Caco-2 (cell line): ENCODE data around the gene ANKRD16. TPM values are rescaled to one million over a fixed set of nuclear protein-coding genes. Genes with fewer than 3 reads are reported as not detected.

Source experiments
- BruUV-seq: library from RNA; stranded (reverse); fragments of 400-500 nt; replicated peaks from 2 replicates; lab custom pipeline; 2021; lab: Mats Ljungman, UMichigan
- CTCF ChIA-PET: fragments of 300-600 bp; sonication (Branson Sonifier 250); formaldehyde crosslinking; loops from one replicate; lab custom pipeline; 2022; ENCODE audit warnings: antibody characterized with exemption; lab: Charles Lee
- POLR2A ChIA-PET: fragments of 300-600 bp; sonication (Branson Sonifier 250); formaldehyde crosslinking; loops from one replicate; lab custom pipeline; 2022; ENCODE audit warnings: antibody characterized with exemption; lab: Charles Lee
- DNase-seq, 2 experiments: peaks; one replicate each; pipeline versions ENCODE4 v3.0.0 to v3.0.0-alpha.2; 2020 to 2022
- H3K27me3 ChIP-seq: replicated peaks from 2 replicates; pipeline ENCODE4 v1.6.0; 2011; ENCODE audit warnings: low read length; ENCODE audit not compliant: control insufficient read depth, insufficient read depth
- H3K36me3 ChIP-seq: 2 replicates; pipeline ENCODE4 v1.5.1; 2011; ENCODE audit warnings: low read length; ENCODE audit not compliant: control insufficient read depth, insufficient read depth
- H3K4me1 ChIP-seq: fragments of 250-450 bp; sonication (Bioruptor Pico); 2 replicates; pipeline ENCODE4 v1.5.1; 2020; ENCODE audit warnings: mild to moderate bottlenecking
- H3K4me3 ChIP-seq: 2 replicates; pipeline ENCODE4 v1.5.1; 2011; ENCODE audit warnings: low read depth, mild to moderate bottlenecking, control low read depth, low read length
- H3K9me3 ChIP-seq: fragments of 250-450 bp; sonication (Bioruptor Pico); 2 replicates; pipeline ENCODE4 v1.5.1; 2020; ENCODE audit warnings: mild to moderate bottlenecking, moderate library complexity
- H3K27ac Mint-ChIP-seq: one replicate; pipeline ENCODE4 v1.8.0; 2022; ENCODE audit warnings: mixed read lengths; ENCODE audit not compliant: unreplicated experiment
- H3K27me3 Mint-ChIP-seq: one replicate; pipeline ENCODE4 v1.8.0; 2022; ENCODE audit warnings: mixed read lengths; ENCODE audit not compliant: insufficient read depth, unreplicated experiment
- H3K36me3 Mint-ChIP-seq: one replicate; pipeline ENCODE4 v1.8.0; 2022; ENCODE audit warnings: mild to moderate bottlenecking, mixed read lengths; ENCODE audit not compliant: insufficient read depth, unreplicated experiment
- H3K4me1 Mint-ChIP-seq: one replicate; pipeline ENCODE4 v1.8.0; 2022; ENCODE audit warnings: low read depth, mixed read lengths; ENCODE audit not compliant: unreplicated experiment
- H3K4me3 Mint-ChIP-seq: one replicate; pipeline ENCODE4 v1.8.0; 2022; ENCODE audit warnings: mild to moderate bottlenecking, moderate library complexity, mixed read lengths; ENCODE audit not compliant: unreplicated experiment
- H3K9me3 Mint-ChIP-seq: one replicate; pipeline ENCODE4 v1.8.0; 2022; ENCODE audit warnings: mixed read lengths; ENCODE audit not compliant: unreplicated experiment
- intact Hi-C: fragments of 100-400 bp; cut with micrococcal nuclease; formaldehyde crosslinking; loops from one replicate; pipeline ENCODE4 v1.10.0; 2022; ENCODE audit not compliant: unreplicated experiment
- total RNA-seq: library from RNA; stranded (reverse); gene quantifications from 2 replicates; pipeline ENCODE4 v1.2.3, GENCODE V29; 2022
- TF ChIP-seq, protein P1 (sequence below), 2 experiments: fragments of 200-600 bp in 1 of 2; IDR thresholded peaks; 1 replicate in 1 of 2; 2 replicates in 1 of 2; pipeline versions ENCODE4 v1.5.1 to v1.8.0; 2011 to 2022; ENCODE audit warnings: antibody characterized with exemption in 1 of 2, control low read depth in 1 of 2, inconsistent platforms in 1 of 2, low read depth in 1 of 2, low read length in 1 of 2, mild to moderate bottlenecking in 1 of 2, moderate library complexity in 1 of 2; ENCODE audit not compliant: insufficient read depth in 1 of 2, severe bottlenecking in 1 of 2, unreplicated experiment in 1 of 2

Gene ANKRD16
- total RNA-seq, 1 experiment from 2014 or later: 20.2 TPM

DNA sequence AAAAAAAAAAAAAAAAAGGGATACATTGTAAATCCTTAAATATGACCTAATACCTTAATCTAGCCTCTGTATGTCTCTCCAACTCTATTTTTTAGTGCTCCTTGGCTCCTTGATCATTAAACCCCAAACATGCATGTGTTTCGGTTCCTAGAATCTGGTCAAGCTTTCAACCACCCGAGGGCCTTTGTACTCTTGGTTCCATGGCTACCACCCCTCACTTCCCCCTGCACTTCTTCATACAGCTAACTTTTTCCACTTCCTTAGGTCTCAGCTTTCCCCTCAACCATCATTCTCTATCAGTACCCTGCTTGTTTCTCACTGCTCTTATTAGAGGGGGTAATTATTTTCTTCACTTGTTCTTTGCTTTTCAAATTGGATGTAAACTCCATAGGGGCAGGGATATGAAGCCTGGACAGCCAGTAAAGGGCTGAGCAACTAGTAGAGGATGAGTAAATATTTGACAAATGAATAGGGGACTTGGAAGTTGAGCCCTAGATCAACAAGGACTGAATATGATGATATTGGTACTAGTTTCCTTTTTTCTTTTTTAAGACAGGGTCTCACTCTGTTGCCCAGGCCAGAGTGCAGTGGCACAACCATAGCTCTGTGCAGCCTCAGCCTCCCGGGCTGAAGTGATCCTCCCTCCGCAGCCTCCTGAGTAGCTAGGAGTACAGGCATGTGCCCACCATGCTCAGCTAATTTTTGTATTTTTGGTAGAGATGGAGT, 72.2 kb downstream of the ANKRD16 start:
- Histone ChIP-seq H3K4me3 (no peak overlapping the region), H3K36me3 (no peaks in the 10 kb centered on the region), H3K27me3 (no peaks in the 10 kb centered on the region), H3K4me1 (peaks cover 16% of the 10 kb centered on the region), H3K9me3 (no peaks in the 10 kb centered on the region)
- BruUV-seq: no TSS peak
- Mint-ChIP-seq H3K9me3 (no peaks in the 10 kb centered on the region), H3K27ac (peak overlapping the region; percentile 4), H3K27me3 (no peaks in the 10 kb centered on the region), H3K36me3 (peaks cover 25% of the 10 kb centered on the region), H3K4me1 (peaks cover 13% of the 10 kb centered on the region), H3K4me3 (peak overlapping the region; percentile 48)
- intact Hi-C loops: no loop called here
- ChIA-PET CTCF (interaction anchor here (0.5 kb wide), 1 partner anchor 55 kb away, joined by 3 read pairs; no protein-coding TSS in a partner anchor), POLR2A (interaction anchor here (0.7 to 1.0 kb wide), 2 partner anchors 8 to 157 kb away, joined by 3 to 9 read pairs; no protein-coding TSS in a partner anchor)
- no peak for DNase-seq
- TF ChIP-seq, protein P1, sequence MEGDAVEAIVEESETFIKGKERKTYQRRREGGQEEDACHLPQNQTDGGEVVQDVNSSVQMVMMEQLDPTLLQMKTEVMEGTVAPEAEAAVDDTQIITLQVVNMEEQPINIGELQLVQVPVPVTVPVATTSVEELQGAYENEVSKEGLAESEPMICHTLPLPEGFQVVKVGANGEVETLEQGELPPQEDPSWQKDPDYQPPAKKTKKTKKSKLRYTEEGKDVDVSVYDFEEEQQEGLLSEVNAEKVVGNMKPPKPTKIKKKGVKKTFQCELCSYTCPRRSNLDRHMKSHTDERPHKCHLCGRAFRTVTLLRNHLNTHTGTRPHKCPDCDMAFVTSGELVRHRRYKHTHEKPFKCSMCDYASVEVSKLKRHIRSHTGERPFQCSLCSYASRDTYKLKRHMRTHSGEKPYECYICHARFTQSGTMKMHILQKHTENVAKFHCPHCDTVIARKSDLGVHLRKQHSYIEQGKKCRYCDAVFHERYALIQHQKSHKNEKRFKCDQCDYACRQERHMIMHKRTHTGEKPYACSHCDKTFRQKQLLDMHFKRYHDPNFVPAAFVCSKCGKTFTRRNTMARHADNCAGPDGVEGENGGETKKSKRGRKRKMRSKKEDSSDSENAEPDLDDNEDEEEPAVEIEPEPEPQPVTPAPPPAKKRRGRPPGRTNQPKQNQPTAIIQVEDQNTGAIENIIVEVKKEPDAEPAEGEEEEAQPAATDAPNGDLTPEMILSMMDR (IDR thresholded peaks at IDR 0.05; ENCODE audit: insufficient read depth in 1 of 2, low read depth in 1 of 2, low read length in 1 of 2, severe bottlenecking in 1 of 2, unreplicated experiment in 1 of 2): no peak

- peaks cover 16% of the 10 kb centered on the region for H3K4me1 ChIP-seq
- Mint-ChIP-seq H3K27ac (no peak overlapping the region), H3K4me3 (no peak overlapping the region), H3K4me1 (peaks cover 13% of the 10 kb centered on the region), H3K9me3 (no peaks in the 10 kb centered on the region), H3K27me3 (no peaks in the 10 kb centered on the region), H3K36me3 (peaks cover 38% of the 10 kb centered on the region)
- TF ChIP-seq, protein P1 (IDR thresholded peaks at IDR 0.05; ENCODE audit: insufficient read depth in 1 of 2, low read depth in 1 of 2, low read length in 1 of 2, severe bottlenecking in 1 of 2, unreplicated experiment in 1 of 2): no peak
- intact Hi-C loops: no loop called here
- ChIA-PET POLR2A (no interaction called here), CTCF (no interaction called here)
- no peaks in the 10 kb centered on the region for H3K36me3 ChIP-seq
- no peak overlapping the region for H3K4me3 ChIP-seq
- DNase-seq: no peak
- H3K27me3 ChIP-seq: no peaks in the 10 kb centered on the region
- BruUV-seq: no TSS peak
- no peaks in the 10 kb centered on the region for H3K9me3 ChIP-seq
Observed at GRCh38 chr10:5816170-5816569, 73.5 kb downstream of the ANKRD16 start.

GRCh38 chr10:5814110-5815107, 75.3 kb downstream of the ANKRD16 start:
- H3K27ac Mint-ChIP-seq: peak overlapping the region; percentile 87
- peaks cover 23% of the 10 kb centered on the region for H3K4me1 Mint-ChIP-seq
- BruUV-seq: TSS peak; percentile 78
- POLR2A ChIA-PET: interaction anchor here (0.5 to 3.2 kb wide), 7 partner anchors 10 to 988 kb away, joined by 3 to 109 read pairs (median 4); partner anchors contain the start of genes AKR1E2, ANKRD16, FBH1 and TASOR2
- CTCF ChIA-PET: interaction anchor here (0.5 to 1.6 kb wide), 5 partner anchors 9 to 275 kb away, joined by 3 to 9 read pairs (median 5); partner anchors contain the start of genes ANKRD16 and FBH1
- no peaks in the 10 kb centered on the region for H3K27me3 Mint-ChIP-seq
- peaks cover 51% of the 10 kb centered on the region for H3K36me3 Mint-ChIP-seq
- intact Hi-C loops: no loop called here
- peak in 1 of 2 experiments; percentile 60 for DNase-seq
- H3K4me3 ChIP-seq: peak overlapping the region; percentile 57
- no peaks in the 10 kb centered on the region for H3K27me3 ChIP-seq
- TF ChIP-seq, protein P1 (IDR thresholded peaks at IDR 0.05; ENCODE audit: insufficient read depth in 1 of 2, low read depth in 1 of 2, low read length in 1 of 2, severe bottlenecking in 1 of 2, unreplicated experiment in 1 of 2): no peak
- H3K4me1 ChIP-seq: peaks cover 33% of the 10 kb centered on the region
- H3K9me3 ChIP-seq: no peaks in the 10 kb centered on the region
- H3K36me3 ChIP-seq: no peaks in the 10 kb centered on the region
- H3K9me3 Mint-ChIP-seq: no peaks in the 10 kb centered on the region
- peak overlapping the region; percentile 91 for H3K4me3 Mint-ChIP-seq
